WTC11 (cell line): Measurements from ENCODE around the gene DDRGK1. TPM values are rescaled to one million over a fixed set of nuclear protein-coding genes. Genes with fewer than 3 reads are reported as not detected.
"Not testable (repeated sequence)": the region's sequence is repeated elsewhere in the genome, so short reads cannot be mapped to it uniquely, and the experiment has no call there.

Source experiments
- ATAC-seq: fragments of 200-7000 bp; cut with Tn5 transposase; 2 replicates; pipeline ENCODE4 v1.10.0; 2021; ENCODE audit warnings: mild to moderate bottlenecking, moderate library complexity
- CTCF ChIA-PET: fragments of 300-600 bp; sonication (Branson Sonifier 250); formaldehyde crosslinking; loops from one replicate; lab custom pipeline; 2021; ENCODE audit warnings: antibody characterized with exemption; lab: Charles Lee
- POLR2A ChIA-PET: fragments of 350-600 bp; sonication (Branson Sonifier 250); formaldehyde crosslinking; loops from one replicate; lab custom pipeline; 2021; ENCODE audit warnings: antibody characterized with exemption; lab: Charles Lee
- DNase-seq: peaks from one replicate; pipeline ENCODE4 v3.0.0; 2021; ENCODE audit warnings: low spot score
- H3K27ac Mint-ChIP-seq: 2 replicates; pipeline ENCODE4 v1.8.0; 2021; ENCODE audit warnings: mixed read lengths
- H3K27me3 Mint-ChIP-seq: 2 replicates; pipeline ENCODE4 v1.8.0; 2021; ENCODE audit warnings: low read depth, mild to moderate bottlenecking, moderate library complexity, mixed read lengths
- H3K36me3 Mint-ChIP-seq: 2 replicates; pipeline ENCODE4 v1.8.0; 2021; ENCODE audit warnings: mixed read lengths
- H3K4me1 Mint-ChIP-seq: 2 replicates; pipeline ENCODE4 v1.8.0; 2022; ENCODE audit warnings: mixed read lengths
- H3K4me3 Mint-ChIP-seq: 2 replicates; pipeline ENCODE4 v1.8.0; 2021; ENCODE audit warnings: mild to moderate bottlenecking, moderate library complexity, mixed read lengths
- H3K9me3 Mint-ChIP-seq: 2 replicates; pipeline ENCODE4 v1.8.0; 2021; ENCODE audit warnings: mixed read lengths
- ETV6 ChIP-seq: sonication (generic); formaldehyde crosslinking; IDR thresholded peaks from 2 replicates; pipeline ENCODE4 v1.8.1; 2022; ENCODE audit warnings: mild to moderate bottlenecking, missing genetic modification reagents
- GTF2I ChIP-seq: fragments of 250-450 bp; sonication (Bioruptor Pico); conservative IDR thresholded peaks from 2 replicates; pipeline ENCODE4 v1.4.0; 2021; ENCODE audit warnings: mild to moderate bottlenecking
- KAT7 ChIP-seq: sonication (generic); formaldehyde crosslinking; IDR thresholded peaks from 2 replicates; pipeline ENCODE4 v1.8.1; 2023; ENCODE audit warnings: missing genetic modification reagents, mild to moderate bottlenecking, borderline replicate concordance
- MYBL2 ChIP-seq: sonication (generic); formaldehyde crosslinking; IDR thresholded peaks from 2 replicates; pipeline ENCODE4 v1.8.1; 2023; ENCODE audit warnings: mild to moderate bottlenecking, moderate library complexity, missing genetic modification reagents
- OVOL2 ChIP-seq: fragments of 250-450 bp; sonication (Bioruptor Pico); IDR thresholded peaks from 2 replicates; pipeline ENCODE4 v1.9.0; 2021; ENCODE audit warnings: mild to moderate bottlenecking, borderline replicate concordance
- PRRX2 ChIP-seq: fragments of 250-450 bp; sonication (Bioruptor Pico); IDR thresholded peaks from 2 replicates; pipeline ENCODE4 v1.8.0; 2021; ENCODE audit warnings: mild to moderate bottlenecking
- SMAD4 ChIP-seq: sonication (generic); formaldehyde crosslinking; IDR thresholded peaks from 2 replicates; pipeline ENCODE4 v1.8.0; 2022; ENCODE audit warnings: mild to moderate bottlenecking, missing genetic modification reagents
- TEAD1 ChIP-seq: sonication (generic); formaldehyde crosslinking; IDR thresholded peaks from 2 replicates; pipeline ENCODE4 v1.8.0; 2022; ENCODE audit warnings: mild to moderate bottlenecking, missing genetic modification reagents
- TP53 ChIP-seq: sonication (generic); formaldehyde crosslinking; IDR thresholded peaks from 2 replicates; pipeline ENCODE4 v1.8.1; 2023; ENCODE audit warnings: mild to moderate bottlenecking, missing genetic modification reagents
- ZNF121 ChIP-seq: sonication (generic); formaldehyde crosslinking; IDR thresholded peaks from 2 replicates; pipeline ENCODE4 v1.8.0; 2023; ENCODE audit warnings: missing genetic modification reagents
- ZNF219 ChIP-seq: sonication (generic); formaldehyde crosslinking; IDR thresholded peaks from 2 replicates; pipeline ENCODE4 v1.8.0; 2023; ENCODE audit warnings: missing genetic modification reagents, mild to moderate bottlenecking, borderline replicate concordance
- ZNF396 ChIP-seq: fragments of 250-450 bp; sonication (Bioruptor Pico); IDR thresholded peaks from 2 replicates; pipeline ENCODE4 v1.8.0; 2021; ENCODE audit warnings: mild to moderate bottlenecking, moderate library complexity, borderline replicate concordance
- ZNF671 ChIP-seq: fragments of 250-450 bp; sonication (Bioruptor Pico); IDR thresholded peaks from 2 replicates; pipeline ENCODE4 v1.8.0; 2021; ENCODE audit warnings: mild to moderate bottlenecking
- total RNA-seq: library from RNA; stranded (reverse); gene quantifications from 3 replicates; pipeline ENCODE4 v1.2.3, GENCODE V29; 2021
- TF ChIP-seq, protein P1 (sequence below): sonication (generic); formaldehyde crosslinking; IDR thresholded peaks from 2 replicates; pipeline ENCODE4 v1.8.1; 2022; ENCODE audit warnings: mild to moderate bottlenecking, moderate library complexity, missing genetic modification reagents
- TF ChIP-seq, protein P2 (sequence below): sonication (generic); formaldehyde crosslinking; IDR thresholded peaks from 2 replicates; pipeline ENCODE4 v1.8.1; 2022; ENCODE audit warnings: low read depth, mild to moderate bottlenecking, moderate library complexity, missing genetic modification reagents, borderline replicate concordance
- TF ChIP-seq, protein P3 (sequence below): fragments of 200-600 bp; IDR thresholded peaks from 2 replicates; pipeline ENCODE4 v1.8.0; 2022; ENCODE audit warnings: antibody characterized with exemption
- TF ChIP-seq, protein P4 (sequence below): sonication (generic); formaldehyde crosslinking; IDR thresholded peaks from 2 replicates; pipeline ENCODE4 v1.8.0; 2022; ENCODE audit warnings: mild to moderate bottlenecking, missing genetic modification reagents

Gene DDRGK1
- total RNA-seq, 1 experiment from 2014 or later: 46.4 TPM

DNA sequence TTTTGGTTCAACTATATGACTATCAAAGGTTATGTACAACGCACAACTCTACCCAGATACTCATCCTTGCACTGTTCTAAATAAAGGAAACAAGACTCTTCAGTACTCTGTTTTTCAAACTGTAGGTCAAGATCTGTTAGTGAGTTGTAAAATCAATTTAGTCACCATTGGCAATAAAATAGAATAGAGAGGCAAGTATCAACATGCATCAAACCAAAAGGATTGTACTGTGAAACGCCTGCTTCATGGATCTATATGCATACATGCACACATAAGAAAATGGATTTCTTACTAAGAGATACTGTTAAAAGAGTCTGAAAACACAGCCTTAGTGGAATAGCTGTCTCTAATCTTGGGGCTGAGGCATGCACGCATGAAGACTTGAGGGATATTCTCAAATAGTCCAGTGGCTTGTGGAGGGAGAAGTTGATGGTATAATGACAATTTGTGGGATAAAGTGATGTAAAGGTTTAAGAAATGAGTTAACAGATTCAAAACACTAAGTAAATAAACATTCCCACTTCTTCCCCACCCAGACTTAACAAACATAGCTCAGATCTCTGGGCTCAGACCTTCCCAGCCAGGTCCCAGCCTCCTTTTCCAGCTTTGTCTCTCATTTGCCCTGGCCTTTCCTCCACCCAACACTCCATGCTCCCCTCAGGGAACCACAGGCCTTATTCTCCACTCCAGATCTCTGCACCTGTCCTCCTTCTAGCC lies 20.4 kb downstream of the DDRGK1 start:
- no peak overlapping the region for H3K4me3 Mint-ChIP-seq
- no peaks in the 10 kb centered on the region for H3K27me3 Mint-ChIP-seq
- CTCF ChIA-PET: interaction anchor here (0.6 to 1.2 kb wide), 2 partner anchors 42 to 65 kb away, joined by 4 read pairs; no protein-coding TSS in a partner anchor
- H3K9me3 Mint-ChIP-seq: no peaks in the 10 kb centered on the region
- H3K4me1 Mint-ChIP-seq: peaks cover under 1% of the 10 kb centered on the region; the same call in 1 of the 2 replicates
- H3K36me3 Mint-ChIP-seq: no peaks in the 10 kb centered on the region
- no peak for TF ChIP-seq ZNF671 (CRISPR knock-in tag)
- TF ChIP-seq, protein P1, sequence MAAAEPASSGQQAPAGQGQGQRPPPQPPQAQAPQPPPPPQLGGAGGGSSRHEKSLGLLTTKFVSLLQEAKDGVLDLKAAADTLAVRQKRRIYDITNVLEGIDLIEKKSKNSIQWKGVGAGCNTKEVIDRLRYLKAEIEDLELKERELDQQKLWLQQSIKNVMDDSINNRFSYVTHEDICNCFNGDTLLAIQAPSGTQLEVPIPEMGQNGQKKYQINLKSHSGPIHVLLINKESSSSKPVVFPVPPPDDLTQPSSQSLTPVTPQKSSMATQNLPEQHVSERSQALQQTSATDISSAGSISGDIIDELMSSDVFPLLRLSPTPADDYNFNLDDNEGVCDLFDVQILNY (CRISPR knock-in tag): no peak
- TF ChIP-seq, all 79 proteins: peak for 0
- POLR2A ChIA-PET: interaction anchor here (1.0 kb wide), 1 partner anchor 11 kb away, joined by 3 read pairs; no protein-coding TSS in a partner anchor
- H3K27ac Mint-ChIP-seq: peak overlapping the region; percentile 51; the same call in 1 of the 2 replicates
- DNase-seq: no peak
- no peak for ATAC-seq

DNA sequence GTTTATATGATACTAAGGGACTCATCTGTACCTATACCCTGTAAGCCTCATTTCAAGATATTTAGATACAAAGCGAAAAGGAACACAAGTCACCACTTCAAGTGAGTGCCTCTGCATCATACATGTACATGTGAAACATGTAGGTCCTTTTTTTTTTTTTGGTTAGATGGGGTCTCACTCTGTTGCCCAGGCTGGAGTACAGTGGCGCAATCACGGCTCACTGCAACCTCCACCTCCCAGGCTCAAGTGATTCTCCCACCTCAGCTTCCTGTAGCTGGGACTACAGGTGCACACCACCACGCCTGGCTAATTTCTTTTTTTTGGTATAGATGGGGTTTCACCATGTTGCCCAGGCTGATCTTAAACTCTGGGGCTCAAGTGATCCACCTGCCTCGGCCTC lies 22.1 kb downstream of the DDRGK1 start:
- CTCF ChIA-PET: interaction anchor here (0.7 kb wide), 1 partner anchor 18 kb away, joined by 6 read pairs; no protein-coding TSS in a partner anchor
- H3K9me3 Mint-ChIP-seq, POLR2A ChIA-PET, H3K4me3 Mint-ChIP-seq, H3K27ac Mint-ChIP-seq, H3K27me3 Mint-ChIP-seq, H3K4me1 Mint-ChIP-seq, H3K36me3 Mint-ChIP-seq, DNase-seq, ATAC-seq: not testable (repeated sequence)
- peak; percentile 86 for TF ChIP-seq ZNF121

DNA sequence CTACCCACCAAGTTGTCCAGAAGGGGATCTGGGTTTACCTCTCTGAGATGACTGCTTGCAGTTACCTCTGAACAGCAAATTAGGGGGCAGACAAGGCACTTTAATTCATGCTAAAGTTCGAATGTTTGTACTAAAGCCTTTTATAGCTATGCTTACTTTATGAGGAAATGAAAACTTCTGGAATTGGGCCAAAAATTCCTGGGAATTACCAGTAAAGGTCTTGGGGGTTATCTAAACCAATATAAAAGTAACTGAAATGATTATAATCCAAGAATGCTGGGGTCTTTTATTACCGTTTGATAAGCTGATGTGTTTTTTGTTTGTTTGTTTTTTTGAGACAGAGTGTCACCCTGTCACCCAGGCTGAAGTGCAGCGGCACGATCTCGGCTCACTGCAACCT lies 23.2 kb downstream of the DDRGK1 start:
- TF ChIP-seq KAT7 (no peak), ZNF396 (no peak), OVOL2 (CRISPR knock-in tag) (no peak), ZNF219 (CRISPR knock-in tag) (no peak), PRRX2 (CRISPR knock-in tag) (no peak), MYBL2 (CRISPR knock-in tag) (no peak), ETV6 (no peak), ZNF671 (CRISPR knock-in tag) (no peak), GTF2I (no peak), TP53 (CRISPR knock-in tag) (no peak), TEAD1 (CRISPR knock-in tag) (no peak), SMAD4 (CRISPR knock-in tag) (no peak)
- TF ChIP-seq, protein P2, sequence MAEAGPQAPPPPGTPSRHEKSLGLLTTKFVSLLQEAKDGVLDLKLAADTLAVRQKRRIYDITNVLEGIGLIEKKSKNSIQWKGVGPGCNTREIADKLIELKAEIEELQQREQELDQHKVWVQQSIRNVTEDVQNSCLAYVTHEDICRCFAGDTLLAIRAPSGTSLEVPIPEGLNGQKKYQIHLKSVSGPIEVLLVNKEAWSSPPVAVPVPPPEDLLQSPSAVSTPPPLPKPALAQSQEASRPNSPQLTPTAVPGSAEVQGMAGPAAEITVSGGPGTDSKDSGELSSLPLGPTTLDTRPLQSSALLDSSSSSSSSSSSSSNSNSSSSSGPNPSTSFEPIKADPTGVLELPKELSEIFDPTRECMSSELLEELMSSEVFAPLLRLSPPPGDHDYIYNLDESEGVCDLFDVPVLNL (CRISPR knock-in tag): no peak
- TF ChIP-seq, protein P3, sequence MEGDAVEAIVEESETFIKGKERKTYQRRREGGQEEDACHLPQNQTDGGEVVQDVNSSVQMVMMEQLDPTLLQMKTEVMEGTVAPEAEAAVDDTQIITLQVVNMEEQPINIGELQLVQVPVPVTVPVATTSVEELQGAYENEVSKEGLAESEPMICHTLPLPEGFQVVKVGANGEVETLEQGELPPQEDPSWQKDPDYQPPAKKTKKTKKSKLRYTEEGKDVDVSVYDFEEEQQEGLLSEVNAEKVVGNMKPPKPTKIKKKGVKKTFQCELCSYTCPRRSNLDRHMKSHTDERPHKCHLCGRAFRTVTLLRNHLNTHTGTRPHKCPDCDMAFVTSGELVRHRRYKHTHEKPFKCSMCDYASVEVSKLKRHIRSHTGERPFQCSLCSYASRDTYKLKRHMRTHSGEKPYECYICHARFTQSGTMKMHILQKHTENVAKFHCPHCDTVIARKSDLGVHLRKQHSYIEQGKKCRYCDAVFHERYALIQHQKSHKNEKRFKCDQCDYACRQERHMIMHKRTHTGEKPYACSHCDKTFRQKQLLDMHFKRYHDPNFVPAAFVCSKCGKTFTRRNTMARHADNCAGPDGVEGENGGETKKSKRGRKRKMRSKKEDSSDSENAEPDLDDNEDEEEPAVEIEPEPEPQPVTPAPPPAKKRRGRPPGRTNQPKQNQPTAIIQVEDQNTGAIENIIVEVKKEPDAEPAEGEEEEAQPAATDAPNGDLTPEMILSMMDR: no peak
- TF ChIP-seq, protein P4, sequence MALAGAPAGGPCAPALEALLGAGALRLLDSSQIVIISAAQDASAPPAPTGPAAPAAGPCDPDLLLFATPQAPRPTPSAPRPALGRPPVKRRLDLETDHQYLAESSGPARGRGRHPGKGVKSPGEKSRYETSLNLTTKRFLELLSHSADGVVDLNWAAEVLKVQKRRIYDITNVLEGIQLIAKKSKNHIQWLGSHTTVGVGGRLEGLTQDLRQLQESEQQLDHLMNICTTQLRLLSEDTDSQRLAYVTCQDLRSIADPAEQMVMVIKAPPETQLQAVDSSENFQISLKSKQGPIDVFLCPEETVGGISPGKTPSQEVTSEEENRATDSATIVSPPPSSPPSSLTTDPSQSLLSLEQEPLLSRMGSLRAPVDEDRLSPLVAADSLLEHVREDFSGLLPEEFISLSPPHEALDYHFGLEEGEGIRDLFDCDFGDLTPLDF: no peak
- H3K9me3 Mint-ChIP-seq: no peaks in the 10 kb centered on the region
- no peak for DNase-seq
- POLR2A ChIA-PET: no interaction called here
- H3K27ac Mint-ChIP-seq: no peak overlapping the region
- no peaks in the 10 kb centered on the region for H3K27me3 Mint-ChIP-seq
- CTCF ChIA-PET: no interaction called here
- ATAC-seq: no peak
- peaks cover 4% of the 10 kb centered on the region for H3K4me1 Mint-ChIP-seq
- H3K36me3 Mint-ChIP-seq: no peaks in the 10 kb centered on the region
- H3K4me3 Mint-ChIP-seq: no peak overlapping the region
